Heart right ventricle (tissue), 16 donors: ENCODE measurements around the gene SDK2. TPM values are rescaled to one million over a fixed set of nuclear protein-coding genes. Genes with fewer than 3 reads are reported as not detected.

Source experiments
- ATAC-seq, 8 donors: fragments of 200-7000 bp; cut with Tn5 transposase; one replicate each; pipeline ENCODE4 v1.9.1; 2020; ENCODE audit warnings: mild to moderate bottlenecking in 8 of 8, moderate library complexity in 8 of 8, moderate number of reproducible peaks in 1 of 8
- DNase-seq, 2 donors: peaks; one replicate each; pipeline ENCODE4 v3.0.0-alpha.2; 2020
- H3K27ac ChIP-seq, 10 donors: fragments of 200-600 bp; sonication (generic) in 2 of 10; one replicate each; pipeline versions ENCODE4 v1.5.0 to v1.8.0; 2020 to 2022; ENCODE audit warnings: mild to moderate bottlenecking in 3 of 10
- H3K27me3 ChIP-seq, 7 donors: fragments of 200-600 bp; one replicate each; pipeline ENCODE4 v1.8.0; 2021 to 2022; ENCODE audit warnings: mild to moderate bottlenecking in 2 of 7
- H3K36me3 ChIP-seq, 9 donors: fragments of 200-600 bp; sonication (generic) in 1 of 9; one replicate each; pipeline versions ENCODE4 v1.5.0 to v1.8.0; 2020 to 2022; ENCODE audit warnings: mild to moderate bottlenecking in 2 of 9
- H3K4me1 ChIP-seq, 9 donors: fragments of 200-600 bp; sonication (generic) in 1 of 9; one replicate each; pipeline versions ENCODE4 v1.5.0 to v1.8.0; 2020 to 2022; ENCODE audit warnings: mild to moderate bottlenecking in 4 of 9
- H3K4me3 ChIP-seq, 10 donors: fragments of 200-600 bp; sonication (generic) in 2 of 10; one replicate each; pipeline versions ENCODE4 v1.5.0 to v1.8.0; 2020 to 2022; ENCODE audit warnings: mild to moderate bottlenecking in 7 of 10, moderate library complexity in 2 of 10
- H3K9me3 ChIP-seq, 11 donors: fragments of 200-600 bp in 10 of 11; sonication (generic) in 2 of 11; one replicate each; pipeline versions ENCODE4 v1.5.0 to v1.8.0; 2013 to 2022; ENCODE audit warnings: mild to moderate bottlenecking in 2 of 11, control low read depth in 1 of 11, moderate library complexity in 1 of 11
- CTCF ChIP-seq, 9 donors: fragments of 200-600 bp; sonication (generic) in 2 of 9; IDR thresholded peaks; one replicate each; pipeline versions ENCODE4 v1.5.0 to v1.8.0; 2021 to 2022; ENCODE audit warnings: antibody characterized with exemption in 9 of 9, mild to moderate bottlenecking in 5 of 9, moderate library complexity in 1 of 9
- WGBS, 2 donors: extraction: QIAGEN DNeasy Blood & Tissue Kit; methylation state at CpG; one replicate each; pipeline ENCODE4 v1.1.7; 2013; ENCODE audit warnings: inconsistent platforms in 1 of 2; 5-methylcytosine and 5-hydroxymethylcytosine counted together
- intact Hi-C, 10 donors: fragments of 100-400 bp; cut with DNase I; formaldehyde crosslinking; loops; one replicate each; pipeline versions ENCODE4 v1.11.1 to v1.14.2; 2022
- polyA plus RNA-seq, 2 donors: library from polyadenylated mRNA; stranded (reverse); fragments of 200-250 nt; gene quantifications; one replicate each; pipeline ENCODE4 v1.2.3, GENCODE V29; 2013
- total RNA-seq, 10 donors: library from RNA; stranded (reverse); fragmentation: NEBNext Ultra II Directional in 3 of 10; extraction: Animal tissue kit (Norgen Biotek cat#: 25700) in 3 of 10; gene quantifications; one replicate each; pipeline versions ENCODE4 v1.2.1 to v1.2.4, GENCODE V29; 2021 to 2023
- donor health status: Arrhythmogenic right ventricular cardiomyopathy.
- donor health status: ischemic (EF 13 %, LVEDD 7.1; RV severe dilation, severe dysfunction).
- donor health status: healthy with polysubstance abuse.
- donor health status: DM: no; HTN: yes; CAD: no.
- donor health status: DM: no; HTN: no; CAD: no.
- donor health status: ischemic (EF 25% LVEDD 6.9; RV normal size, moderate dysfunction).
- donor health status: ischemic (EF 25% LVEDD 5.7; RV mildly dilated, moderate dysfunction).
- donor health status: healthy.
- donor health status: DM: yes; HTN: yes; CAD: no.
- donor health status: Ischemic cardiomyopathy.
- donor health status: ischemic (EF 35%, LVEDD 5.7; RV mildly dilated, moderate dysfunction).
- donor health status: nonischemic (EF 11% LVEDD 7.7; RV severe dilation, severe dysfunction).
- donor health status: DM: yes; HTN: yes; CAD: no.
- donor health status: PGD.
- donor health status: ischemic (EF 29% LVEDD 5.4; RV normal size, mild dysfunction).
- donor health status: nonischemic (EF 23%, LVEDD 6.1; RV moderate dilation, normal function).

The SDK2 gene
- total and polyA plus RNA-seq, 12 donors, result 0.44 to 4.2 (median 1.9) TPM

GRCh38 chr17:73571511-73572130 lies 72.6 kb downstream of the SDK2 start:
- ATAC-seq, result no peak
- WGBS, 2 donors, result 83 to 92% methylated on average over 26 of the region's 26 CpGs
- H3K4me3 ChIP-seq, result no peak overlapping the region
- H3K36me3 ChIP-seq, result no peaks in the 10 kb centered on the region
- H3K9me3 ChIP-seq, result no peaks in the 10 kb centered on the region
- H3K27me3 ChIP-seq, result peaks cover 0 to 13% (median 0%) of the 10 kb centered on the region in 7 donors
- intact Hi-C loops, result no loop called here
- DNase-seq, result no peak
- no peak for TF ChIP-seq CTCF (IDR thresholded peaks at IDR 0.05)
- no peak overlapping the region for H3K27ac ChIP-seq
- H3K4me1 ChIP-seq, result peaks cover 0 to 8% (median 0%) of the 10 kb centered on the region in 9 donors

- Histone ChIP-seq H3K36me3 (no peaks in the 10 kb centered on the region), H3K4me1 (peaks cover 0 to 8% (median 0%) of the 10 kb centered on the region in 9 donors), H3K27ac (no peak overlapping the region), H3K4me3 (no peak overlapping the region), H3K27me3 (peaks cover 0 to 11% (median 0%) of the 10 kb centered on the region in 7 donors), H3K9me3 (peaks cover 0 to 4% (median 0%) of the 10 kb centered on the region in 11 donors)
- TF ChIP-seq CTCF (IDR thresholded peaks at IDR 0.05), result no peak
- ATAC-seq, result no peak
- no peak for DNase-seq
- intact Hi-C loops, result no loop called here
- WGBS, 2 donors, result 71 to 76% methylated on average over 18 of the region's 18 CpGs
These were observed 74.4 kb downstream of the SDK2 start for GRCh38 chr17:73569762-73570319.

GRCh38 chr17:73568934-73569333 lies 75.3 kb downstream of the SDK2 start:
- 89 to 95% methylated on average over 3 of the region's 3 CpGs for WGBS, 2 donors
- peaks cover 0 to 8% (median 0%) of the 10 kb centered on the region in 9 donors for H3K4me1 ChIP-seq
- ATAC-seq (no peak), DNase-seq (no peak)
- H3K27me3 ChIP-seq, result peaks cover 0 to 8% (median 0%) of the 10 kb centered on the region in 7 donors
- peaks cover 0 to 4% (median 0%) of the 10 kb centered on the region in 11 donors for H3K9me3 ChIP-seq
- H3K36me3 ChIP-seq, result no peaks in the 10 kb centered on the region
- TF ChIP-seq CTCF (IDR thresholded peaks at IDR 0.05), result no peak
- no peak overlapping the region for H3K27ac ChIP-seq
- intact Hi-C loops, result no loop called here
- H3K4me3 ChIP-seq, result no peak overlapping the region

GRCh38 chr17:73566905-73567782 lies 77.1 kb downstream of the SDK2 start:
- 70 to 73% methylated on average over 11 of the region's 11 CpGs for WGBS, 2 donors
- no peak for TF ChIP-seq CTCF (IDR thresholded peaks at IDR 0.05)
- peak overlapping the region in 1 of 10 donors; percentile 31 for H3K27ac ChIP-seq
- H3K9me3 ChIP-seq, result peaks cover 0 to 4% (median 0%) of the 10 kb centered on the region in 11 donors
- H3K4me1 ChIP-seq, result peaks cover 0 to 8% (median 0%) of the 10 kb centered on the region in 9 donors
- no peak overlapping the region for H3K4me3 ChIP-seq
- peaks cover 0 to 5% (median 0%) of the 10 kb centered on the region in 7 donors for H3K27me3 ChIP-seq
- no peak for ATAC-seq
- no peak for DNase-seq
- H3K36me3 ChIP-seq, result no peaks in the 10 kb centered on the region
- intact Hi-C loops, result no loop called here
